Measurements from ENCODE around the gene GRIK4.
"Not testable (repeated sequence)": the region's sequence is repeated elsewhere in the genome, so short reads cannot be mapped to it uniquely, and the experiment has no call there.

The GRIK4 gene

GRCh38 chr11:121008551-121008950, 497.0 kb downstream of the GRIK4 start:
- TF ChIP-seq, protein P1, sequence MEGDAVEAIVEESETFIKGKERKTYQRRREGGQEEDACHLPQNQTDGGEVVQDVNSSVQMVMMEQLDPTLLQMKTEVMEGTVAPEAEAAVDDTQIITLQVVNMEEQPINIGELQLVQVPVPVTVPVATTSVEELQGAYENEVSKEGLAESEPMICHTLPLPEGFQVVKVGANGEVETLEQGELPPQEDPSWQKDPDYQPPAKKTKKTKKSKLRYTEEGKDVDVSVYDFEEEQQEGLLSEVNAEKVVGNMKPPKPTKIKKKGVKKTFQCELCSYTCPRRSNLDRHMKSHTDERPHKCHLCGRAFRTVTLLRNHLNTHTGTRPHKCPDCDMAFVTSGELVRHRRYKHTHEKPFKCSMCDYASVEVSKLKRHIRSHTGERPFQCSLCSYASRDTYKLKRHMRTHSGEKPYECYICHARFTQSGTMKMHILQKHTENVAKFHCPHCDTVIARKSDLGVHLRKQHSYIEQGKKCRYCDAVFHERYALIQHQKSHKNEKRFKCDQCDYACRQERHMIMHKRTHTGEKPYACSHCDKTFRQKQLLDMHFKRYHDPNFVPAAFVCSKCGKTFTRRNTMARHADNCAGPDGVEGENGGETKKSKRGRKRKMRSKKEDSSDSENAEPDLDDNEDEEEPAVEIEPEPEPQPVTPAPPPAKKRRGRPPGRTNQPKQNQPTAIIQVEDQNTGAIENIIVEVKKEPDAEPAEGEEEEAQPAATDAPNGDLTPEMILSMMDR (IDR thresholded peaks at IDR 0.05; ENCODE audit: borderline replicate concordance, control extremely low read depth, extremely low read depth, insufficient read depth, missing control alignments), result no peak
- DNase-seq (ENCODE audit: low spot score), result no peak
- in situ Hi-C loops (cut with MboI; ENCODE audit: low sequenced_read_pairs, unreplicated experiment), result no loop called here

DNA sequence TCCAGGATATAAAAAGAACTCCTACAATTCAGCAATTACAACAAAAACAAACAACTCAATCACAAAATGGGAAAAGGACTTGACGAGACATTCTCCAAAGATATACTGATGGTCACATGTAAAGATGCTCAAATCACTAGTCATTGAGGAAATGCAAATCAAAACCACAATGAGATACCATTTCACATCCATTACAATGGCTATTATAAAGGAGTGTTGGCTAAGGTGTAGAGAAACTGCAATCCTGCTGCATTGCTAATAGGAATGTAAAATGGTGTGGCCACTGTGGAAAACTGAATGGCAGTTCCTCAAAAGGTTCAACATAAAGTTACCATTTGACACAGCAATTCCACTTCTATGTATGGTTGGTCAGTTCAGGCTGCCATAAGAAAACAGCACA, 500.5 kb downstream of the GRIK4 start:
- TF ChIP-seq, protein P1 (IDR thresholded peaks at IDR 0.05; ENCODE audit: borderline replicate concordance, control extremely low read depth, extremely low read depth, insufficient read depth, missing control alignments), result no peak
- DNase-seq (ENCODE audit: low spot score), result no peak
- in situ Hi-C loops (cut with MboI; ENCODE audit: low sequenced_read_pairs, unreplicated experiment), result no loop called here

GRCh38 chr11:121018746-121019145, 507.2 kb downstream of the GRIK4 start:
- TF ChIP-seq, protein P1 (IDR thresholded peaks at IDR 0.05; ENCODE audit: borderline replicate concordance, control extremely low read depth, extremely low read depth, insufficient read depth, missing control alignments), result no peak
- in situ Hi-C loops (cut with MboI; ENCODE audit: low sequenced_read_pairs, unreplicated experiment), result no loop called here
- no peak for DNase-seq (ENCODE audit: low spot score)

DNA sequence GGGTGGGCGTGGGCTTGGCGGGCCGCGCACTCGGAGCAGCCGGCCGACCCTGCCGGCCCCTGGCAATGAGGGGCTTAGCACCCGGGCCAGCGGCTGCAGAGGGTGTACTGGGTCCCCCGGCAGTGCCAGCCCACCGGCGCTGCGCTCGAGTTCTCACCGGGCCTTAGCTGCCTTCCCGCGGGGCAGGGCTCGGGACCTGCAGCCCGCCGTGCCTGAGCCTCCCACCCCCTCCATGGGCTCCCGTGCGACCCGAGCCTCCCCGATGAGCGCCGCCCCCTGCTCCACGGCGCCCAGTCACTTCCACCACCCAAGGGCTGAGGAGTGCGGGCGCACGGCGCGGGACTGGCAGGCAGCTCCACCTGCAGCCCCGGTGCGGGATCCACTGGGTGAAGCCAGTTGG, 510.2 kb downstream of the GRIK4 start:
- DNase-seq (ENCODE audit: low spot score); in situ Hi-C loops (cut with MboI; ENCODE audit: low sequenced_read_pairs, unreplicated experiment): not testable (repeated sequence)

- peak; percentile 97 for DNase-seq (ENCODE audit: low spot score)
- in situ Hi-C loops (cut with MboI; ENCODE audit: low sequenced_read_pairs, unreplicated experiment), result no loop called here
- TF ChIP-seq, protein P1 (IDR thresholded peaks at IDR 0.05; ENCODE audit: borderline replicate concordance, control extremely low read depth, extremely low read depth, insufficient read depth, missing control alignments), result no peak
Measured at GRCh38 chr11:121023848-121024751, 512.6 kb downstream of the GRIK4 start, which contains the start of gene TBCEL. Gene TBCEL, plus strand, starts transcription at chr11:121024102. Its CDS starts 21,589 bp downstream, at chr11:121045691.

DNA sequence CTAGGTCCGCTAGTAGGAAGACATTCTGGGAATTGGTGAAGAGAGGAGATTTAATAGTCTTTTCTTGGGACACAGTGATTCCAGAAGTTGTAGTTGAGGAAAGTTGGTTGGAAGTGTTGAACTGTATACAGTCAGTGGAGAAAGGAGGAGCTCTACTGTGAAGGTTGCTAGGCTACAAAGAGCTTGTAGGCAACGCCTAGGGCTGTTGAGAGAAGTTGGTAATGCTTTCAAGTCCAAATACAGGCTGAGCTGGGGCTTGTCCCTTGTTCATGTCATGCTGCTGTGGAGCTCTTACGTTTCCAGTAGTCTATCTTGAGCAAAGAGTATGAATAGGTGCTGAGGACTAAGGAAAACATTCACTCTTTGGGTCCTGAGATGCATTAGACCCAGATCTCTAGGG, 513.4 kb downstream of the GRIK4 start:
- TF ChIP-seq, protein P1 (IDR thresholded peaks at IDR 0.05; ENCODE audit: borderline replicate concordance, control extremely low read depth, extremely low read depth, insufficient read depth, missing control alignments), result no peak
- in situ Hi-C loops (cut with MboI; ENCODE audit: low sequenced_read_pairs, unreplicated experiment), result no loop called here
- peak; percentile 27 for DNase-seq (ENCODE audit: low spot score)

DNA sequence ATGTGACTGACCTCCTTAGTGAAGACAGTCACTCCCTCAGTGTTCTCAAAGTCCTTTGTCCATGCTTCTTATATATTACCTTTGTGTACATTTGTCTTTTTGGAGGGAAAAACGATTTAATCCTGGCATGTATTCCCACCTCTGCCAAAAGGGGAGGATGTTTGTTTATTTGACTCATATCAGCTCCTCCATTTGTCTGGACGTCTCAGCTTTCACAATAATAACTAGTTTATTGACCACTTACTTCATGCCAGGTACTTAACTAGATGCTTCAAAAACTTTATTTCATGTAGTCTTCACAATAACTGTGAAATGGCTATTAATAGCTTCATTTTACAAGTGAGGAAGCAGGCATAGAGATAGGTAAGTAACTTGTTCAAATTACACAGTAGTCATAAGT, 517.6 kb downstream of the GRIK4 start:
- in situ Hi-C loops (cut with MboI; ENCODE audit: low sequenced_read_pairs, unreplicated experiment), result no loop called here
- TF ChIP-seq, protein P1 (IDR thresholded peaks at IDR 0.05; ENCODE audit: borderline replicate concordance, control extremely low read depth, extremely low read depth, insufficient read depth, missing control alignments), result no peak
- no peak for DNase-seq (ENCODE audit: low spot score)

All from GM13976 (cell line).